CD1c-positive myeloid dendritic cell (primary cell): ENCODE data around the gene TOMM6.
A peak's percentile ranks its signal among the peaks of the same experiment; 100 is the strongest.

Source experiments
- DNase-seq: peaks from one replicate; pipeline ENCODE4 v3.0.0-alpha.2; 2016; ENCODE audit errors: extremely low spot score

TOMM6 gene

GRCh38 chr6:41763470-41763869 lies 24.0 kb upstream of the TOMM6 start:
- DNase-seq = peak; percentile 75

GRCh38 chr6:41766043-41766664 lies 21.3 kb upstream of the TOMM6 start:
- peak; percentile 5 for DNase-seq

- DNase-seq = peak; percentile 20
Observed at GRCh38 chr6:41767112-41767833, 20.2 kb upstream of the TOMM6 start.

- no peak for DNase-seq
Observed at GRCh38 chr6:41768545-41769308, 18.8 kb upstream of the TOMM6 start.

GRCh38 chr6:41769376-41769775 lies 18.1 kb upstream of the TOMM6 start:
- no peak for DNase-seq

GRCh38 chr6:41770381-41771057 lies 17.0 kb upstream of the TOMM6 start:
- DNase-seq = no peak

- DNase-seq = no peak
Observed at GRCh38 chr6:41771058-41771983, 16.2 kb upstream of the TOMM6 start.

- DNase-seq = no peak
Observed at GRCh38 chr6:41774841-41775240, 12.7 kb upstream of the TOMM6 start.

GRCh38 chr6:41775293-41775882 lies 12.1 kb upstream of the TOMM6 start:
- no peak for DNase-seq

- peak; percentile 68 for DNase-seq
Observed at GRCh38 chr6:41777551-41778285, 9.8 kb upstream of the TOMM6 start.

- DNase-seq = no peak
Observed at GRCh38 chr6:41778895-41779294, 8.6 kb upstream of the TOMM6 start.

- no peak for DNase-seq
Observed at GRCh38 chr6:41779336-41779735, 8.2 kb upstream of the TOMM6 start.

GRCh38 chr6:41779788-41780550 lies 7.5 kb upstream of the TOMM6 start, which contains the start of gene FRS3:
Gene FRS3, minus strand, starts transcription at chr6:41779900. Its CDS starts 2,913 bp downstream, at chr6:41776987.
- DNase-seq = peak; percentile 99

GRCh38 chr6:41780551-41781365 lies 6.7 kb upstream of the TOMM6 start, which contains the start of gene PRICKLE4:
Gene PRICKLE4, plus strand, starts transcription at chr6:41780782. Its CDS starts 2,692 bp downstream, at chr6:41783474.
- DNase-seq = peak; percentile 27

GRCh38 chr6:41781366-41781730 lies 6.1 kb upstream of the TOMM6 start:
- DNase-seq = no peak

- DNase-seq = no peak
Observed at GRCh38 chr6:41783106-41783780, 4.3 kb upstream of the TOMM6 start.

- peak; percentile 83 for DNase-seq
Observed at GRCh38 chr6:41784581-41785171, 2.8 kb upstream of the TOMM6 start.
